ENCODE results near the gene MRAP.

The MRAP gene

GRCh38 chr21:32252136-32252535 lies 46.5 kb upstream of the MRAP start (continued):
- TF ChIP-seq ZSCAN18 (tag by site-specific recombination; IDR thresholded peaks at IDR 0.05) (no peak), ZXDB (tag by site-specific recombination; IDR thresholded peaks at IDR 0.05) (no peak), ZNF140 (tag by site-specific recombination; IDR thresholded peaks at IDR 0.05) (no peak), ZNF362 (tag by site-specific recombination; IDR thresholded peaks at IDR 0.05) (no peak), ZNF169 (tag by site-specific recombination; IDR thresholded peaks at IDR 0.05) (no peak), ZNF398 (tag by site-specific recombination; IDR thresholded peaks at IDR 0.05) (no peak)

- ChIA-PET CTCF (interaction anchor here (0.7 to 1.1 kb wide), 3 partner anchors 60 to 387 kb away, joined by 3 read pairs; no protein-coding TSS in a partner anchor), POLR2A (no interaction called here)
- Histone ChIP-seq H3K36me3 (ENCODE audit: control insufficient read depth in 2 of 2, insufficient read depth in 1 of 2, low read length in 2 of 2) (no peaks in the 10 kb centered on the region), H3K4me3 (ENCODE audit: low read depth, low read length) (no peak overlapping the region), H3K9me3 (ENCODE audit: control insufficient read depth, insufficient read depth, low read depth, low read length) (no peaks in the 10 kb centered on the region), H3K4me1 (ENCODE audit: control insufficient read depth, insufficient read depth, low read length) (peaks cover 9% of the 10 kb centered on the region), H3K27ac (ENCODE audit: extremely low read depth, low read depth, low read length) (no peak overlapping the region)
- no peak for TF ChIP-seq ZSCAN16 (tag by site-specific recombination; IDR thresholded peaks at IDR 0.05)
- TF ChIP-seq ZNF416 (tag by site-specific recombination; IDR thresholded peaks at IDR 0.05): no peak
- TF ChIP-seq ZNF580 (tag by site-specific recombination; IDR thresholded peaks at IDR 0.05): no peak
- TF ChIP-seq ZFHX2 (tag by site-specific recombination; conservative IDR thresholded peaks at IDR 0.05): no peak
- no peak for TF ChIP-seq HOXD13 (CRISPR knock-in tag; IDR thresholded peaks at IDR 0.05; ENCODE audit: borderline replicate concordance)
- no peak for TF ChIP-seq ZSCAN4 (tag by site-specific recombination; IDR thresholded peaks at IDR 0.05)
- TF ChIP-seq ZNF449 (tag by site-specific recombination; IDR thresholded peaks at IDR 0.05): no peak
- TF ChIP-seq ZBTB7A (tag by site-specific recombination; IDR thresholded peaks at IDR 0.05; ENCODE audit: low read depth): no peak
- TF ChIP-seq ZNF664 (tag by site-specific recombination; IDR thresholded peaks at IDR 0.05): no peak
Observed at GRCh38 chr21:32253215-32253641, 45.4 kb upstream of the MRAP start.

GRCh38 chr21:32256251-32256650 lies 42.4 kb upstream of the MRAP start:
- Histone ChIP-seq H3K27ac (ENCODE audit: extremely low read depth, low read depth, low read length) (no peak overlapping the region), H3K4me1 (ENCODE audit: control insufficient read depth, insufficient read depth, low read length) (peaks cover 9% of the 10 kb centered on the region), H3K9me3 (ENCODE audit: control insufficient read depth, insufficient read depth, low read depth, low read length) (no peaks in the 10 kb centered on the region), H3K36me3 (ENCODE audit: control insufficient read depth in 2 of 2, insufficient read depth in 1 of 2, low read length in 2 of 2) (no peaks in the 10 kb centered on the region), H3K4me3 (ENCODE audit: low read depth, low read length) (no peak overlapping the region)
- ChIA-PET POLR2A (no interaction called here), CTCF (interaction anchor here (0.9 to 5.1 kb wide), 8 partner anchors 23 to 475 kb away, joined by 3 to 71 read pairs (median 20); partner anchors contain the start of gene MIS18A)
- TF ChIP-seq ZNF561 (tag by site-specific recombination; IDR thresholded peaks at IDR 0.05; ENCODE audit: borderline replicate concordance): no peak
- TF ChIP-seq ZBTB10 (tag by site-specific recombination; IDR thresholded peaks at IDR 0.05): no peak
- no peak for TF ChIP-seq ZNF19 (tag by site-specific recombination; IDR thresholded peaks at IDR 0.05; ENCODE audit: low read depth)
- no peak for TF ChIP-seq ZNF624 (tag by site-specific recombination; IDR thresholded peaks at IDR 0.05)
- TF ChIP-seq ZNF704 (tag by site-specific recombination; IDR thresholded peaks at IDR 0.05): no peak
- TF ChIP-seq KLF17 (tag by site-specific recombination; IDR thresholded peaks at IDR 0.05): no peak

Measured in HEK293 (cell line).